ENCODE data around the gene PLCG2. TPM values are rescaled to one million over a fixed set of nuclear protein-coding genes. Genes with fewer than 3 reads are reported as not detected.

PLCG2 gene
- total and polyA plus RNA-seq, 2 of the 8 experiments (the other 6 are each of a cell fraction or from before 2014, with no cell fraction given), result 6.1 to 6.9 TPM

DNA sequence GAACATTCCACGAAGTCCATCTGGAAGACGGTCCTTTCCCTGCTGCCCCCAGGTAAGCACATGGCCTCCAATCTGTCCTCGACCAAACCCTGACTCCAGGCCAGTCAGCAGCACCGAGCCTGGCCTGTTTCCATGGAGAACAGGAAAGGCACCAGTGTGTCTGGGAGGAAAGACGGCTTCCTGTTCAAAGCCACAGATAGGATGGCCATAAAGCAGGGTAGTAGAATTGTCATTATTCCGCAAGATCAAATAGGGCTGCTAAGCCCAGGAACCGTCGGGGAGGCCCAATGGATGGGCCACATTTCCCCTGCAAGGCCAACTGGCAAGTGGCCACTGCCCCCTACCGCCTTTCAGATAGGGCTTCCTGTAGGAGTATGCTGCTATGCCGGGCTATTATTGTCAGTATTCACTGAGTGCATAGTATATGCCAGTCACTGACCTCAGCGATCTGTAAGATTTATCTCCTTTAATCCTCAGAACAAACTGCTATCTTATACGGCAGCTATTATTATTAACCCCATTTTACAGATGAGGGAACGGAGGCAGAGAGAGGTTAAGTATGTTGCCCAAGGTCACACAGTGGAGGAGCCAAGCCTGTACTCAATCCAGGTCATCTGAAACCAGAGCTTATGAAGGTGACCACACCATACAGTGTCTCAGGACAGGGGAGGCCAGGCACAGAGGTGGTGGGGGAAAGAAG lies 23.0 kb upstream of the PLCG2 start (continued):
- TF ChIP-seq CHD7 (IDR thresholded peaks at IDR 0.05; ENCODE audit: insufficient replicate concordance, low read length) (no peak), CTCF (IDR thresholded peaks at IDR 0.05; ENCODE audit: control extremely low read depth in 1 of 3, insufficient read depth in 1 of 3, low read depth in 1 of 3, low read length in 3 of 3) (0 out of 4 replicates have a peak, but pooled peaks of 1 of the 3 experiments have one; percentile 17), MAX (IDR thresholded peaks at IDR 0.05) (0 out of 2 replicates have a peak, but pooled peaks have one; percentile 14), SP4 (IDR thresholded peaks at IDR 0.05; ENCODE audit: low read length) (no peak), ASH2L (IDR thresholded peaks at IDR 0.05; ENCODE audit: low read length) (no peak), SUZ12 (IDR thresholded peaks at IDR 0.05; ENCODE audit: low read length) (no peak), RAD21 (IDR thresholded peaks at IDR 0.05 in 1 of 2, conservative IDR thresholded peaks at IDR 0.05 in 1 of 2; ENCODE audit: low read depth in 2 of 2, low read length in 2 of 2) (peak in 1 of 2 experiments; percentile 29; a peak in 1 of 4 replicates)
